Measurements from ENCODE around the gene ITPR1. TPM values are rescaled to one million over a fixed set of nuclear protein-coding genes. Genes with fewer than 3 reads are reported as not detected.

ITPR1 gene
- total RNA-seq, 1 experiment from 2014 or later, result 48.5 TPM

DNA sequence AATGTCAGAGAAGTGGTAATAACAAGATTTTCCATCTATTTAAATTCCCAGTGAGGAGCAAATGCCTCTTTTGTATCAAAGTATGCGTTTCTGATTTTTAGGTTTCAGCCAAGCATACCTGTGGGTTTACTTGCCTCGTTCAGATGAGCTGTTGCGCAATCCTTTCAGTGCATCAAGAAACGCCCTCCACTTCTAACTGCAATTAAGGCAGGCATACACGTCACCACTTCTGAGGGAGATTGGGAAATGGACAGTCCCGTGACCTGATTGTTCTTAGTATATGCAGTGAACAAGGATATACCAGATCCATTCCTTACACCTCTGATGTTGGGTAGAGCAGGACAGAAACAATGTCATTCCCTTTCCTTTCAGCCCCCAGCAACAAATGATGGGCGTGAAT lies 219.0 kb downstream of the ITPR1 start:
- no TSS peak for BruUV-seq (replicated peaks)
- DNase-seq, result peak; percentile 55

DNA sequence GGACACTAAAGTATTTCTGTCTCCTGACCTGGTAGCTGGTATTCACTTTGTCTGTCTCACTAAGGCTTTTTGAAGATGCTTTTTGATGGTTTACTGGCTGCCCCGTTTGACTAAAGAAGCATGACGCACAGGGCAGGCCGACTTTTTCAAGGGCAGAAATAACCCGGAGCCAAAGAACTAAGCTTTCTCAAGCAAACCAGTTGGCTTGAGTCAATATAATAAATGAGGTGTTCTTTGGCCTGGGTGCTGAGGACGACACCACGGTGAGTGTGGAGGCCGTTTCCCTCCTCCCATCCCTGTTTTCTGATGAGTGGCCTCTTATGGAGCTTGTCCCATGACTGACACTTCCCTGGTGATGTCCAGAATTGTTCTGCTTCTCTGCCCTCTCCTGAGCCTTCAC lies 220.9 kb downstream of the ITPR1 start:
- Histone ChIP-seq H3K9ac (ENCODE audit: low read length) (no peak overlapping the region), H2AFZ (ENCODE audit: low read length) (no peak overlapping the region), H3K4me1 (ENCODE audit: insufficient read depth, low read length) (peaks cover 28% of the 10 kb centered on the region), H3F3A (ENCODE audit: low read length, unreplicated experiment) (no peaks in the 10 kb centered on the region), H3K36me3 (ENCODE audit: low read depth, low read length) (no peaks in the 10 kb centered on the region), H3K4me3 (ENCODE audit: low read length) (no peak overlapping the region), H3K9me2 (replicated peaks; ENCODE audit: low read length) (no peaks in the 10 kb centered on the region), H3K79me2 (ENCODE audit: low read length) (no peaks in the 10 kb centered on the region), H3K4me2 (ENCODE audit: low read length) (no peak overlapping the region), H3K27ac (ENCODE audit: low read length) (no peak overlapping the region), H3K27me3 (ENCODE audit: low read length) (no peaks in the 10 kb centered on the region), H4K20me1 (ENCODE audit: low read length) (no peaks in the 10 kb centered on the region), H3K9me3 (ENCODE audit: low read length) (no peaks in the 10 kb centered on the region)
- intact Hi-C loops (cut with micrococcal nuclease), result no loop called here
- DNase-seq, result peak; percentile 8
- TF ChIP-seq CTCF (conservative IDR thresholded peaks at IDR 0.05; ENCODE audit: low read depth, low read length), result no peak
- no peak for TF ChIP-seq EZH2 (IDR thresholded peaks at IDR 0.05; ENCODE audit: low read length, unreplicated experiment)
- TF ChIP-seq EZH2phosphoT487 (IDR thresholded peaks at IDR 0.05; ENCODE audit: borderline replicate concordance, low read length), result no peak
- ChIA-PET POLR2A (ENCODE audit: unreplicated experiment) (no interaction called here), CTCF (no interaction called here)
- BruUV-seq (replicated peaks), result no TSS peak
- no peak for ATAC-seq

More for the DNA sequence above, 219.0 kb downstream of the ITPR1 start:
- no peaks in the 10 kb centered on the region for H4K20me1 ChIP-seq (ENCODE audit: low read length)
- no peak for ATAC-seq
- ChIA-PET POLR2A (ENCODE audit: unreplicated experiment) (no interaction called here), CTCF (interaction anchor here (0.5 to 1.8 kb wide), 19 partner anchors 9 to 1530 kb away, joined by 3 to 21 read pairs (median 5); partner anchors contain the start of genes BHLHE40 and ITPR1)
- peaks cover 28% of the 10 kb centered on the region for H3K4me1 ChIP-seq (ENCODE audit: insufficient read depth, low read length)
- intact Hi-C loops (cut with micrococcal nuclease), result no loop called here
- H3K9me3 ChIP-seq (ENCODE audit: low read length), result no peaks in the 10 kb centered on the region
- peak overlapping the region; percentile 18; the same call in 1 of the 2 replicates for H3K27ac ChIP-seq (ENCODE audit: low read length)
- H3K9ac ChIP-seq (ENCODE audit: low read length), result peak overlapping the region; percentile 11; the same call in 1 of the 2 replicates
- no peak overlapping the region for H3K4me3 ChIP-seq (ENCODE audit: low read length)
- H2AFZ ChIP-seq (ENCODE audit: low read length), result no peak overlapping the region
- H3K36me3 ChIP-seq (ENCODE audit: low read depth, low read length), result no peaks in the 10 kb centered on the region
- no peak for TF ChIP-seq CTCF (conservative IDR thresholded peaks at IDR 0.05; ENCODE audit: low read depth, low read length)
- no peak for TF ChIP-seq EZH2 (IDR thresholded peaks at IDR 0.05; ENCODE audit: low read length, unreplicated experiment)
- no peak for TF ChIP-seq EZH2phosphoT487 (IDR thresholded peaks at IDR 0.05; ENCODE audit: borderline replicate concordance, low read length)
- no peaks in the 10 kb centered on the region for H3K27me3 ChIP-seq (ENCODE audit: low read length)
- H3K79me2 ChIP-seq (ENCODE audit: low read length), result no peaks in the 10 kb centered on the region
- H3K4me2 ChIP-seq (ENCODE audit: low read length), result no peak overlapping the region
- no peaks in the 10 kb centered on the region for H3K9me2 ChIP-seq (replicated peaks; ENCODE audit: low read length)
- H3F3A ChIP-seq (ENCODE audit: low read length, unreplicated experiment), result no peaks in the 10 kb centered on the region

GRCh38 chr3:4716266-4716665 lies 223.1 kb downstream of the ITPR1 start:
- no peaks in the 10 kb centered on the region for H3F3A ChIP-seq (ENCODE audit: low read length, unreplicated experiment)
- H3K36me3 ChIP-seq (ENCODE audit: low read depth, low read length), result no peaks in the 10 kb centered on the region
- no peaks in the 10 kb centered on the region for H3K9me3 ChIP-seq (ENCODE audit: low read length)
- no peak overlapping the region for H3K4me3 ChIP-seq (ENCODE audit: low read length)
- CTCF ChIA-PET, result interaction anchor here (1.6 to 1.7 kb wide), 3 partner anchors 306 to 341 kb away, joined by 5 to 7 read pairs (median 6); no protein-coding TSS in a partner anchor
- H3K27ac ChIP-seq (ENCODE audit: low read length), result peak overlapping the region; percentile 28
- intact Hi-C loops (cut with micrococcal nuclease), result loop anchor here (1.0 kb wide), 4 partner anchors 20 to 310 kb away; no protein-coding TSS in a partner anchor
- TF ChIP-seq CTCF (conservative IDR thresholded peaks at IDR 0.05; ENCODE audit: low read depth, low read length) (no peak), EZH2phosphoT487 (IDR thresholded peaks at IDR 0.05; ENCODE audit: borderline replicate concordance, low read length) (no peak), EZH2 (IDR thresholded peaks at IDR 0.05; ENCODE audit: low read length, unreplicated experiment) (no peak)
- no peaks in the 10 kb centered on the region for H4K20me1 ChIP-seq (ENCODE audit: low read length)
- peak overlapping the region; percentile 23 for H3K4me2 ChIP-seq (ENCODE audit: low read length)
- peaks cover 32% of the 10 kb centered on the region for H3K4me1 ChIP-seq (ENCODE audit: insufficient read depth, low read length)
- POLR2A ChIA-PET (ENCODE audit: unreplicated experiment), result interaction anchor here (0.6 to 1.2 kb wide), 4 partner anchors 21 to 279 kb away, joined by 3 to 15 read pairs (median 4); partner anchors contain the start of gene BHLHE40
- peak; percentile 53 for ATAC-seq
- DNase-seq, result peak; percentile 58
- no peak overlapping the region for H3K9ac ChIP-seq (ENCODE audit: low read length)
- no peaks in the 10 kb centered on the region for H3K79me2 ChIP-seq (ENCODE audit: low read length)
- H3K27me3 ChIP-seq (ENCODE audit: low read length), result no peaks in the 10 kb centered on the region
- H2AFZ ChIP-seq (ENCODE audit: low read length), result no peak overlapping the region
- BruUV-seq (replicated peaks), result no TSS peak
- H3K9me2 ChIP-seq (replicated peaks; ENCODE audit: low read length), result no peaks in the 10 kb centered on the region
